Activated CD8-positive, alpha-beta memory T cell treated with anti-CD3 and anti-CD28 coated beads for 24 hours (primary cell): ENCODE results near the gene GHR.
"Not testable (repeated sequence)": the region's sequence is repeated elsewhere in the genome, so short reads cannot be mapped to it uniquely, and the experiment has no call there.

Experiments
- DNase-seq: peaks from one replicate; pipeline ENCODE4 v3.0.0-alpha.2; 2020

Gene GHR

DNA sequence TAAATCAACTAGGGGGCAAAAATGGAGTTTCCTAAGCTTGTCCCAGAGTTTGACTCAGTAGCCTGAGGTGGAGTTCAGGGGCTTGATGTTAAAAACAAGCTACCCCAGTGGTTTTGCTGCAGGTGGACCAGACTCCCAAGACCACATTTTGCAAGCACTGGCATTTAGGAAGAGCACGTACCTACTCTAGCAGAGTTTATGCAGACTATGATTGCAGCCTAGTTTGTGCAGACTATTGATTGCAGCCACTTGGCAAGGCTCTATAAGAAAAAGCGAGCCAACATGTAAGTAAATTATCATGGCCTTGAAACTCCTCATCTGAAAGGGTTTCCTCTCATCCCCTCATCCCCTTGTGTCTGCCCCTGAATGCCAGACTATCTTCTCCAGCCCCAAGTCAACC, 231.4 kb downstream of the GHR start:
- no peak for DNase-seq

DNA sequence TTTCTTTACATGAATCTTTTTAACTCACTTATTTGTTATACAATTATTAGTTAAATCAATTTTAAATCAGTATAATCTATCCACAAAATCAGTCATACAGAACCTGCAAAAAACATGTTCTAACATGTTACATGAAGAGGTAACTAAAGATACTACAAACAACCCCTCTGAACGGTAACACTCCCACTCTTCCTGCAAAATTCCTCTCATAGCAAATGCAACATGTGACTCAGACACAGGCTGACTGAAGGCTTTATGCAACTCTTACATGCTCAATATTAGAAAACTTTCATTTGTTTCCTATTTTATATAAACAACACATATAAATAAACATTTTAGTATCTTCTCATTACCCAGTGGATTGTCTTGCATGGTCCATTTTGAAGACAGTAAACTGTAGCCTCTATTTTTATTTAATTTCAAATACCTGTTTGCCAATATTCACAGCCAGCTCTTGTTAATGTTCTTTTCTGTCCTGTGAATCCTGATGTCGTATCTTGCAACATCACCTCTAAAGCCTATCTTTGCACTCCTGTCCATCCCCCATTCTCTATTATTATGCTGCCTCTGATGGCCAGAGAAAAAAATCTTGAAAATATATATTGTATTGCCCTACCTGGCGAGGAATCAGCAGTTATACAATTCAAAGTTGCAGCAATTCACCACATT, 232.9 kb downstream of the GHR start:
- DNase-seq = no peak

DNA sequence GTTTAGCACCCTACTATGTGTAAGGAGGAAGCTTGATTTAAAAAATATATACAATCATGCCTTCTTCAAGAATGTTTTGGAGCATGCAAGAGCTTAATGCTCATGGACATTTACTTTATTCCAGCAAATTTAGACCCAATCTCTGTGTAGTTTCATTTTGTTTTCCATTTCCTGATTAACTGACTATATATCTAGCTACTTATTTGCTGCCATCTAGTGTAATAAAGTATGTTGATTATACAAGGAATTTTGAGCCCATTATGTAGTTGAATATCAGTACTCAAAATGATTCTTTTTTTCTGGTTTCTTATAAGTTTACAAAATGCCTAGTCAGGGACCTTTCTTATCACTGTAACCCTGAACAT, 233.4 kb downstream of the GHR start:
- no peak for DNase-seq

DNA sequence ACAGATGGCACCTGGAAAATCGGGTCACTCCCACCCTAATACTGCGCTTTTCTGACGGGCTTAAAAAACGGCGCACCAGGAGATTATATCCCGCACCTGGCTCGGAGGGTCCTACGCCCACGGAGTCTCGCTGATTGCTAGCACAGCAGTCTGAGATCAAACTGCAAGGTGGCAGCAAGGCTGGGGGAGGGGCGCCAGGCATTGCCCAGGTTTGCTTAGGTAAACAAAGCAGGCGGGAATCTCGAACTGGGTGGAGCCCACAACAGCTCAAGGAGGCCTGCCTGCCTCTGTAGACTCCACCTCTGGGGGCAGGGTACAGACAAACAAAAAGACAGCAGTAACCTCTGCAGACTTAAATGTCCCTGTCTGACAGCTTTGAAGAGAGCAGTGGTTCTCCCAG, 236.6 kb downstream of the GHR start:
- not testable (repeated sequence) for DNase-seq

DNA sequence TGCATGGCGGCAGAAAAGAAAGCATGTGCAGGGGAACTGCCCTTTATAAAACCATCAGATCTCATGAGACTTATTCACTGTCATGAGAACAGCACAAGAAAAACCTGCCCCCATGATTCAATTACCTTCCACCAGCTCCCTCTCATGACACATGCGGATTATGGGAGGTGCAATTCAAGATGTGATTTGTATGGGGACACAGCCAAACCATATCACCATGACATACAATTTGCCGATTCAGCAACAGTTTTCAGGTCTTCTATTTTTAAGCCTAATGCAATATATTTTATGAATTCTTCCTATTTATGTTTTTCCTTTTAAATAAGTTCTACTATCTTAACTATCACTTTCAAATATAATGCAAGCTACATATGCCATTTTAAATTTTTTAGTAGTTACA, 242.6 kb downstream of the GHR start:
- no peak for DNase-seq

DNA sequence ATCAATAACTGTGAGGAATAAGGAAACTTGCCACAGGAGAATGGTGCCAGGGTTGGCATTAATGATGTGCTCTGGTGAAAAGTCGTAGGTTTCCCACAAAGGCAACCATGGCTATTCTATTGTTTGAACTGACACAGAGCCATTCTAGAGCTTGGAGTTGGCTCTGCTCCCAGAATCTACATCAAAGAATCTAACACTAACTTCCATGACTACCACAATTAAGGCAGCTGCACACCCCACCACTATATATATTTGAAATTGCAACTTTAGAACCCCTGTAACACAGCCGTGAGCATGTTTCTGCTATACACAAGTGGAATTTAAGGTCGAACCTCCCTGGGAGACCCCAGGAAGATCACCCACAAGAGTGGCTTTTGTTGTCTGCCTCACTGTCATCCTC, 243.6 kb downstream of the GHR start:
- no peak for DNase-seq

DNA sequence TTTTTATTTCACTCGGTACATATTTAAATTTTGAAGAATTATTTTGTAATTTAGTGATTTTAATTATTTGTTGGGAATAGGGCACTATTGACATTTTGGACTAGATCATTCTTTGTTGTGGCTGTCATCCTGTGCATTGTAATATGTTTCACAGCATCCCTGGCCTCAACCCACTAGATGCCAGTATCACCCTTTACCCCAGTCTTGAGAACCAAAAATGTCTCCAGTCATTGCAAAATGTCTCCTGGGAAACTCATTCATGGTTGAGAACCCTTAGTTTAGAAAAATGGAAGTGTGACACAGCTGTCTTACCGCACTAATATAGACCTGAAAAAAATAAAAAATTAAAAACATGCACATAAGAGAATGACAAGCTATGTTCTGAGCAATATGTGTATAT, 245.0 kb downstream of the GHR start:
- DNase-seq = no peak

DNA sequence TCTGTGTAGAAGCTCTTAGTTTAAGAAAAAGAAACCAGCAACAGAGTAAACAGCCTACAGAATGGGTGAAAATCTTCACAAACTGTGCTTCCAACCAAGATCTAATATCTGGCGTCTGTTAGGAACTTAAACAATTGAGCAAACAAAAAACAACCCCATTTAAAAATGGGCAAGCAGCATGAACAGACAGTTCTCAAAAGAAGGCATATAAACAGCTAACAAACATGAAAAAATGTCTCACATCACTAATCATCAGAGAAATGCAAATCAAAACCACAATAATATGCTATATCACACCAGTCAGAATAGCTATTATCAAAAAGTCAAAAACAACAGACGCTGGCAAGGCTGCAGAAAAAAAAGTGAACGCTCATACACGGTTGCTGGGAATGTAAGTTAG, 249.7 kb downstream of the GHR start:
- DNase-seq = no peak

DNA sequence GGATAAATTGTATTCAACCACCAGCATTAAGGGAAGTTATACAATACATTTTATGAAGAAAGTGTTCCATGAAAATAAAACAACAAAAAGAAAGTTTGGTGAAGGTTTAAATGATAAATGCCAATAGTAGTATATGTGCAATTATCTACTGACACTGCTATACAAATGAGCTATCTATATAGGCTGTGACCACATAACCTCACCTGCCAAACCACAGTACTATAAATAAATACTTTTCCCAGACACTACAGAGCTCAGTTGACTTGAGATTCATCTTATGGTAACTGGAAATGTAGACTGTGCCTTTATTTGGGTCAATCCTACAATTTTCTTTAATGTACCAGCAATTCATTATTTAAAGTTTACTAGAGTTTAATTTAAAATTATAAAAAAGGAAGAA, 252.4 kb downstream of the GHR start:
- no peak for DNase-seq

DNA sequence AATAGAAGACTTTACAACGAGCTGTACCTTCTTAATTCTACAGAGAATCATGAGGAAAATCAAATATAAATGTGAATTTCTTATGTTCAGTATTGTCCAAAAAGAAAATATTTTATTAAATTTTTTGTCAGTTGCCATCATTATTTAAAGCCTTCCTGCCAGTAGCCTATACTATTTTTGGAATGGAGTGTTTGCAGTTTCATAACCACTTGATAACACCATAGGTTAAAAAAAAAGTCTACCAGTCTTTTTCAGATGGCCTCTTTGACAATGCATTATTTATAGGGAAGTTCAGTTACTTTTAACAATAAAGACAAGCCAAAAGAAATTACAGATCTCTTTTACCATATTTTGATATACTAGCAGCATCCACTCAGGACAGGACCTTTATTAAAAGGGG, 253.1 kb downstream of the GHR start:
- DNase-seq = no peak

DNA sequence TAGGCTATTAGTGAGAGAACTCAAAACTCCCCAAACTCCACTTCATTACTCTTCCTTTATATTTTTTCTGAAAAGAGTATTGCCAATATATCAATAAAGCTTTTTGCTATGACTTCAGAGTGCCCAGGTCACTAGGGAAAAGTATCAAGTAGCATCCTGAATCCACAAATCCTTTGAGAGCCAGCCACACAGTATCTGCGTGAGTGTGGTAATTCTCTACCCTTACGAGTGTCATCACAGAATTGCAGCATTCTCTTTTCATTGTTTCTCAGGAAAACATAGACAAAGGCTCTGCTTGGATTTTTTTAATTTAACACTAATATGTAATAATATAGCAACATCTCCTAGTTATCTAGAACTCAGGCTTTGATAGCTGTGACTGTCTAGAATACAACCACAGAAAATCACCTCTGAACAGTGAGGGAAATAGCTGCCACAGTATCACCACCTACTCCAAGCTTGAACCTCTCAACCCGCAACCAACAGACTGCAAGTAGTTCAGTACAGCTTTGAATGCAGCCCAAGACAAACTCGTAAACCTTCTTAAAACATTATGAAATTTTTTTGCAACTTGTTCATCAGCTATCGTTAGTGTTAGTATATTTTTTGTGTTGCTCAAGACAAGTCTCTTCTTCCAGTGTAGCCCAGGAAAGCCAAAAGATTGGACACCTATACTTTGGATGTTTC, 254.1 kb downstream of the GHR start:
- DNase-seq = no peak

DNA sequence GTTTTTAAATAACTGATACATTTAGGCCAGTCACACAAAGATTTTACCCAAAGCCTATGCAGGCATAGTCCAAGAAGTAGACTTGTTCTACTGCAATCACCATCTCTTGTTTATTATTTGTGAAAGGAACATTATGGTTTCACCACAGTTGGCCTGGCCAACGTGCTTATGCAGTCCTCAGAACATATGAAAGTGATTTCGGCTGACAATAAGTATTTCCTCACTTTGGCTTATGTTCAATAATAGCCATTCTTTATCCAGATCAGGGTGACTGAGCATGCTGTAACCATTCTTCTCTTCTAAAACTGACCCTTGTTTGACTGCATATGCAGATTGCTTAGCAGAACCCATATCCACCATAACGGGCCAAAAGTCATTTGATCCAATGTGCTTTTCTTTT, 256.8 kb downstream of the GHR start:
- DNase-seq = no peak

DNA sequence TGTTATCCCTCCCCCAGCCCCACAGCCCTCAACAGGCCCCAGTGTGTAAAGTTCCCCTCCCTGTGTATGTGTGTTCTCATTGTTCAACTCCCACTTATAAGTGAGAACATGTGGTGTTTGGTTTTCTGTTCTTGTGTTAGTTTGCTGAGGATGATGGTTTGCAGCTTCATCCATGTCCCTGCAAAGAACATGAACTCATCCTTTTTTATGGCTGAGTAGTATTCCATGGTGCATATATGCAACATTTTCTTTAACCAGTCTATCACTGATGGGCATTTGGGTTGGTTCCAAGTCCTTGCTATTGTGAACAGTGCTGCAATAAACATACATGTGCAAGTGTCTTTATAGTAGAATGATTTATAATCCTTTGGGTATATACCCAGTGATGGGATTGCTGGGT, 261.8 kb downstream of the GHR start:
- not testable (repeated sequence) for DNase-seq

DNA sequence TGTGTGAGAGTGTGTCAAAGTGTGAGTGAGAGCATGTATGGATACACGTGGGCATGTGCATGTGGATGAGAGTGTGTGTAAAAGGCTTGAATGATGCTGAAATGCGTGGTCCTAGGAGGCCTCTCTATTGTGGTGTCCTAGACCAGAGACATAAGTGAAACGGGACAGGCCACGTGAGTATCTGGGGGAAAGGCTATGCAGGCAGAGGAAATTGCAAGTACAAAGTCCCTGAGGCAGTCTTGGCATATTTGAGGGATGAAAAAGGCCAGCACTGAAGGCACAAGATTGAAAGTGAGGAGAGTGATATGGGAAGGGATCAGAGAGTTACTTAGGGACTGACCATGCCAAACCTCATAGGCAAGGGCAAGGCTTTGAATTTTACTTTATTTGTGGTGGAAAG, 266.2 kb downstream of the GHR start:
- DNase-seq = no peak

DNA sequence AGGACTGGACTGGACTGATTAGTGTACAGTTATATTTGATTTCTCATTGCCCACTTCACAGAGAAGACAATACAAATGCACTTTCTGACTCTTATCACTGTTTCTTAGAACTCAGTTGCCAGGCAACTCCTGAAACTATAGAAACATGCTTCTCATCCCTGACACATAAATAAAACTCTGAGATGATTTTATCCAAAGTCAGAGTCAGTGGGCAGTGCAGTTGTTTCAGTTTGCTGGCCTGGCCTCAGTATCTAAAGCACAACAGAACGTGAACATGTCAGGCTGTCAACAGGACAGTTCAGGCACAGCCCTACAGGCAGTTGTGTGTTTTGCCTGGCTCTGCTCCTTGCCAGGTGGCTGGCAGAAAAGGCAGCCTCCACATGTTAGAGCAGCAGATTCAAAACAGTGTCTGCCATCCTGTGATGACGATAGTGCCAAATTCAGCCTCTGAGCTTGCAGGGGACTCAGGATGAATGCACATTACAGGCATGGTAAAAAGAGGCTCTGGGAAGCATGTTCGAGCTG, 268.2 kb downstream of the GHR start:
- DNase-seq = no peak

DNA sequence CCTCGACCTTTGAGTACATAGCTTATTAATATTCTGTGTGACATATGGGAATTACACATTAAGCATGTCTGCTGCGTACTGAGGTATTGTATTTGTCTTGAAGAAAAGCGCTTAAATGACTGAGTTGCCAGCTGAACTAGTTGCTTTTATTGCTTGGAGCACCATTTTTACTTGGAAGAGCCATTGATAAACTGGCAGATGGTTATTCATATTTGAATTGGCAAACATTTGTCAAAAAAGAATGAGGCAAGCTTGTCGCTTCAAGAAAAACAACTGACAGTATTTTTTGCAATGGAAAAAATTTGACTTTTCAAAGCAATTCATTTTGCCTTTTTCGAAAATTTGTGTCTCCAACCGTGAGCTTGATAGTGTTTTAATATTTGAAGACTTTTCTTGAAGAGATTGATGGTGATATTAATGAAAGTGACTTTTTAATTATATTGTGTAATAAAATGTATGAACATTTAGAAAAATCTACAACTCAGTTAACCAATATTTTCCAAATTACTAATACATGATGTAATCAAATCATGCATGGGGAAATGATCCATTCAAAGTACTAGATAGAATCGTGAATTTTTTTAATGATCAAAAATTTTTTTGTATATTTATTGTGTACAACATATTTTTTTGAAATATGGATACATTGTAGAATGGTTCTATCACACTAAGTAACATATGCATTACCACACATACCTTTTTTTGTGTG, 278.3 kb downstream of the GHR start:
- DNase-seq = no peak

DNA sequence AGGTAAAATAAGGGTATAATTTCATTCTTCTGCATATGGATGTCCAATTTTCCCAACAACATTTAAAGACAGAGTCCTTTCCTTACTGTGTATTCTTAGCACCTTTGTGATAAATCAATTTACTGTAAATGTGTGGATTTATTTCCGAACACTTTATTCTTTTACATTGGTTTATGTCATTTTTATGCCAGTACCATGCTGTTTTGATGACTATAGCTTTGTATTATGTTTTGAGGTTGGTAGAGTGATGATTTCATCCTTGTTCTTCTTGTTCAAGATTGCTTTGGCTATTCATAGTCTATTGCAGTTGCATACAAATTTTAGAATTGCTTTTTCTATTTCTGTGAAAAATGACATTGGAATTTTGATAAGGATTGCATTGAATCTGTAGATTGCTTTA, 280.0 kb downstream of the GHR start:
- DNase-seq = no peak

DNA sequence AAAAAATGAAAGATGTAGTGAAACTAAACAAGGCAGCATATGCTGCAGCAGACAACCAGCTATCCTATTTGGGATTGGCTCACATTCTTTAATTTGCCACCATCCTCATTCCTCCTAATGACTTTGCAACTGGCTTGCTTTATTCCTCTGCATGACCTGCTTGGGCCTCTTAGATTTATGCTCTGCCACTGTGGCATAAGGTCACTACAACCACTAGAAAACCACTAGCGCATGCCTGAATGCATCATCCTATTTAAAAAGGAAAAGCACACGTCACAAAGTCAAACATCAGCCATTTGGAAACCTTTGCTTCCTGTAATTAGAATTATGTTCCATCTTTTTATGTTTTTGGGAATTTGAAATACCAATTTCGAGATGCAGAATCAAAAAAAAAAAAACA, 292.5 kb downstream of the GHR start:
- DNase-seq = no peak

DNA sequence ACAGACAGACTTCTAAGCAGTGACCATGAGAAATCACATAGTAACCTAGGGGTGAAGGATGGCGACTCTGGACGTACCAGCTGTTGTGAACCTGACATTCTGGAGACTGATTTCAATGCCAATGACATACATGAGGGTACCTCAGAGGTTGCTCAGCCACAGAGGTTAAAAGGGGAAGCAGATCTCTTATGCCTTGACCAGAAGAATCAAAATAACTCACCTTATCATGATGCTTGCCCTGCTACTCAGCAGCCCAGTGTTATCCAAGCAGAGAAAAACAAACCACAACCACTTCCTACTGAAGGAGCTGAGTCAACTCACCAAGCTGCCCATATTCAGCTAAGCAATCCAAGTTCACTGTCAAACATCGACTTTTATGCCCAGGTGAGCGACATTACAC, 295.4 kb downstream of the GHR start:
- DNase-seq = no peak

DNA sequence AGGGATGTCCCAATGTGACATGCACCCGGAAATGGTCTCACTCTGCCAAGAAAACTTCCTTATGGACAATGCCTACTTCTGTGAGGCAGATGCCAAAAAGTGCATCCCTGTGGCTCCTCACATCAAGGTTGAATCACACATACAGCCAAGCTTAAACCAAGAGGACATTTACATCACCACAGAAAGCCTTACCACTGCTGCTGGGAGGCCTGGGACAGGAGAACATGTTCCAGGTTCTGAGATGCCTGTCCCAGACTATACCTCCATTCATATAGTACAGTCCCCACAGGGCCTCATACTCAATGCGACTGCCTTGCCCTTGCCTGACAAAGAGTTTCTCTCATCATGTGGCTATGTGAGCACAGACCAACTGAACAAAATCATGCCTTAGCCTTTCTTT, 295.8 kb downstream of the GHR start:
- no peak for DNase-seq

DNA sequence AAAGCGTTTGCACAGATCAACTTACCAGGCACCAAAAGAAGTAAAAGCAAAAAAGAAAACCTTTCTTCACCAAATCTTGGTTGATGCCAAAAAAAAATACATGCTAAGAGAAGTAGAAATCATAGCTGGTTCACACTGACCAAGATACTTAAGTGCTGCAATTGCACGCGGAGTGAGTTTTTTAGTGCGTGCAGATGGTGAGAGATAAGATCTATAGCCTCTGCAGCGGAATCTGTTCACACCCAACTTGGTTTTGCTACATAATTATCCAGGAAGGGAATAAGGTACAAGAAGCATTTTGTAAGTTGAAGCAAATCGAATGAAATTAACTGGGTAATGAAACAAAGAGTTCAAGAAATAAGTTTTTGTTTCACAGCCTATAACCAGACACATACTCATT, 297.0 kb downstream of the GHR start:
- no peak for DNase-seq

DNA sequence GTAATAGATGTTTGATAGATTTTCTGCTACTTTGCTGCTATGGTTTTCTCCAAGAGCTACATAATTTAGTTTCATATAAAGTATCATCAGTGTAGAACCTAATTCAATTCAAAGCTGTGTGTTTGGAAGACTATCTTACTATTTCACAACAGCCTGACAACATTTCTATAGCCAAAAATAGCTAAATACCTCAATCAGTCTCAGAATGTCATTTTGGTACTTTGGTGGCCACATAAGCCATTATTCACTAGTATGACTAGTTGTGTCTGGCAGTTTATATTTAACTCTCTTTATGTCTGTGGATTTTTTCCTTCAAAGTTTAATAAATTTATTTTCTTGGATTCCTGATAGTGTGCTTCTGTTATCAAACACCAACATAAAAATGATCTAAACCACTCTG, 298.2 kb downstream of the GHR start:
- DNase-seq = no peak

DNA sequence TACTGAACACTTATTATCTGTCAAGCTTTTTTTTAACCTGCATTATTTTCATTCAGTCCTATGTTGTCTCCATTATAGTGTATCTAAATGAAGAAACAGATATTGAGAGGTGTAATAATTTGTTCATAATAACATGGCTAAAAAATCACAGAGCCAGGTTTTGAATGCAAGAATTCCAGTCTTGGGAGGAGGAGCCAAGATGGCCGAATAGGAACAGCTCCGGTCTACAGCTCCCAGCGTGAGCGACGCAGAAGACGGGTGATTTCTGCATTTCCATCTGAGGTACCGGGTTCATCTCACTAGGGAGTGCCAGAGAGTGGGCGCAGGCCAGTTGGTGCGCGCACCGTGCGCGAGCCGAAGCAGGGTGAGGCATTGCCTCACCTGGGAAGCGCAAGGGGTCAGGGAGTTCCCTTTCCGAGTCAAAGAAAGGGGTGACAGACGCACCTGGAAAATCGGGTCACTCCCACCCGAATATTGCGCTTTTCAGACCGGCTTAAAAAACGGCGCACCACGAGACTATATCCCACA, 311.4 kb downstream of the GHR start:
- not testable (repeated sequence) for DNase-seq

DNA sequence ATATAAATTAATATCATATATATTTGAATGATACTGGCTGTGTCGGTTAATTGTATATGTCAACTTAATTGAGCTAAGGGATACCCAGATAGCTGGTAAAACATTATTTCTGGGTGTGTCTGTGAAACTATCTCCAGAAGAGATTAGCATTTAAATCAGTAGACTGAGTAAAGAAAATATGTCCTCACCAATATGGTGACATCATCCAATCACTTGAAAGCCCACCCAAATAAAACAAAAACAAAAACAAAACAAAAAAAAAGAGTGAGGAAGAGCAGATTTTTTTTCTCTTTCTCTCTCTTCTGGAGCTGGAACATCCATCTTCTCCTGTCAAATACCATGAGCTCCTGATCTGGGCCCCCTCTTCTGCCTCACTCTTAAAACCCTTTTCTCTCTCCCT, 317.7 kb downstream of the GHR start:
- DNase-seq = no peak
